HFFc6 (cell line): ENCODE measurements around the gene CSGALNACT2. TPM values are rescaled to one million over a fixed set of nuclear protein-coding genes. Genes with fewer than 3 reads are reported as not detected.

Experiments
- DNase-seq: peaks from one replicate; pipeline ENCODE4 v3.0.0-alpha.2; 2018
- H3K27ac Mint-ChIP-seq: 2 replicates; pipeline ENCODE4 v1.8.0; 2020; ENCODE audit warnings: mild to moderate bottlenecking, mixed read lengths
- H3K27me3 Mint-ChIP-seq: 2 replicates; pipeline ENCODE4 v1.8.0; 2021; ENCODE audit warnings: mild to moderate bottlenecking, moderate library complexity, mixed read lengths; ENCODE audit not compliant: insufficient read depth
- H3K36me3 Mint-ChIP-seq: 2 replicates; pipeline ENCODE4 v1.8.0; 2021; ENCODE audit warnings: low read depth, mixed read lengths
- H3K4me1 Mint-ChIP-seq: 2 replicates; pipeline ENCODE4 v1.8.0; 2020; ENCODE audit warnings: low read depth, mixed read lengths
- H3K4me3 Mint-ChIP-seq: 2 replicates; pipeline ENCODE4 v1.8.0; 2020; ENCODE audit warnings: mild to moderate bottlenecking, moderate library complexity, mixed read lengths
- H3K9me3 Mint-ChIP-seq: 2 replicates; pipeline ENCODE4 v1.8.0; 2020; ENCODE audit warnings: mild to moderate bottlenecking, mixed read lengths
- CTCF ChIP-seq: fragments of 200-600 bp; sonication (generic); IDR thresholded peaks from 2 replicates; pipeline ENCODE4 v1.5.0; 2021; ENCODE audit warnings: antibody characterized with exemption, mild to moderate bottlenecking
- total RNA-seq, 6 experiments: library from RNA; stranded (reverse); fragmentation: NEBNext Ultra II Directional; extraction: Animal tissue kit (Norgen Biotek cat#: 25700); gene quantifications; 2 replicates in 1 of 6; 3 replicates in 5 of 6; pipeline ENCODE4 v1.2.3, GENCODE V29; 2021

The CSGALNACT2 gene
- total RNA-seq, 6 experiments from 2014 or later = 18.0 to 20.8 (median 18.6) TPM

GRCh38 chr10:43105102-43105955 is 32.9 kb upstream of the CSGALNACT2 start:
- Mint-ChIP-seq H3K4me1 (peaks cover 5% of the 10 kb centered on the region), H3K27ac (no peak overlapping the region), H3K9me3 (no peaks in the 10 kb centered on the region), H3K27me3 (peaks cover 14% of the 10 kb centered on the region), H3K36me3 (no peaks in the 10 kb centered on the region), H3K4me3 (peak overlapping the region; percentile 83)
- TF ChIP-seq CTCF = peak; percentile 99
- DNase-seq = peak; percentile 63

GRCh38 chr10:43105956-43106229 is 32.4 kb upstream of the CSGALNACT2 start:
- Mint-ChIP-seq H3K36me3 (no peaks in the 10 kb centered on the region), H3K27ac (no peak overlapping the region), H3K9me3 (no peaks in the 10 kb centered on the region), H3K4me3 (no peak overlapping the region), H3K27me3 (peaks cover 12% of the 10 kb centered on the region), H3K4me1 (peaks cover 10% of the 10 kb centered on the region)
- no peak for TF ChIP-seq CTCF
- DNase-seq = no peak

- no peak for TF ChIP-seq CTCF
- Mint-ChIP-seq H3K4me3 (no peak overlapping the region), H3K9me3 (no peaks in the 10 kb centered on the region), H3K36me3 (no peaks in the 10 kb centered on the region), H3K4me1 (peaks cover 10% of the 10 kb centered on the region), H3K27ac (no peak overlapping the region), H3K27me3 (peaks cover 12% of the 10 kb centered on the region)
- no peak for DNase-seq
Observed at GRCh38 chr10:43106256-43107091, 31.8 kb upstream of the CSGALNACT2 start.

- Mint-ChIP-seq H3K4me1 (peaks cover 10% of the 10 kb centered on the region), H3K9me3 (no peaks in the 10 kb centered on the region), H3K27me3 (peaks cover 6% of the 10 kb centered on the region; the same call in 1 of the 2 replicates), H3K27ac (no peak overlapping the region), H3K36me3 (no peaks in the 10 kb centered on the region), H3K4me3 (no peak overlapping the region)
- no peak for TF ChIP-seq CTCF
- no peak for DNase-seq
Observed at GRCh38 chr10:43108951-43109350, 29.3 kb upstream of the CSGALNACT2 start.

- Mint-ChIP-seq H3K27me3 (peaks cover 6% of the 10 kb centered on the region; the same call in 1 of the 2 replicates), H3K36me3 (no peaks in the 10 kb centered on the region), H3K4me3 (no peak overlapping the region), H3K27ac (no peak overlapping the region; the same call in 1 of the 2 replicates), H3K9me3 (no peaks in the 10 kb centered on the region), H3K4me1 (peaks cover 10% of the 10 kb centered on the region)
- DNase-seq = no peak
- TF ChIP-seq CTCF = no peak
Observed at GRCh38 chr10:43109671-43110249, 28.5 kb upstream of the CSGALNACT2 start.
